GM12878 (cell line): Measurements from ENCODE around the gene TM4SF4. TPM values are rescaled to one million over a fixed set of nuclear protein-coding genes. Genes with fewer than 3 reads are reported as not detected.

Source experiments
- ATAC-seq: fragments of 200-7000 bp; cut with Tn5 transposase; 3 replicates; pipeline ENCODE4 v1.9.1; 2020; ENCODE audit warnings: mild to moderate bottlenecking, moderate library complexity
- BruUV-seq: library from RNA; stranded (reverse); fragments of 400-500 nt; replicated peaks from 2 replicates; lab custom pipeline; 2021; lab: Mats Ljungman, UMichigan
- CTCF ChIA-PET: fragments of 300-600 bp; sonication (Branson Sonifier 250); formaldehyde crosslinking; extraction: SDS; loops from one replicate; lab custom pipeline; 2021; ENCODE audit warnings: inconsistent platforms; lab: Yijun Ruan, JAX
- POLR2A ChIA-PET: fragments of 350-600 bp; formaldehyde crosslinking; extraction: SDS; loops from one replicate; lab custom pipeline; 2021; ENCODE audit warnings: inconsistent platforms; lab: Charles Lee
- RAD21 ChIA-PET: fragments of 300-600 bp; sonication (Branson Sonifier 250); formaldehyde crosslinking; loops from one replicate; lab custom pipeline; 2023; ENCODE audit warnings: antibody characterized with exemption; ENCODE audit not compliant: unreplicated experiment; lab: Charles Lee
- SMC1A ChIA-PET: fragments of 300-600 bp; sonication (Branson Sonifier 250); formaldehyde crosslinking; loops from one replicate; lab custom pipeline; 2023; ENCODE audit not compliant: unreplicated experiment, uncharacterized antibody; lab: Charles Lee
- DNase-seq: peaks from one replicate; pipeline ENCODE4 v3.0.0-alpha.2; 2011; ENCODE audit warnings: low read depth, low spot score
- FAIRE-seq: peaks from 3 replicates; lab custom pipeline; 2011; peaks lifted over from hg19 to GRCh38; lab: Jason Lieb, UNC
- H2AFZ ChIP-seq: 2 replicates; pipeline ENCODE4 v1.6.0; 2011; ENCODE audit warnings: low read depth, low read length, control low read depth; ENCODE audit not compliant: control insufficient read depth
- H3K27ac ChIP-seq: 2 replicates; pipeline ENCODE4 v1.5.1; 2011; ENCODE audit warnings: control low read depth; ENCODE audit not compliant: control insufficient read depth, insufficient read depth
- H3K27me3 ChIP-seq, 2 experiments: replicated peaks in 1 of 2; 2 replicates each; pipeline versions ENCODE4 v1.6.0 to v1.6.1; 2011; ENCODE audit warnings: low read length in 1 of 2; ENCODE audit not compliant: control insufficient read depth in 2 of 2, insufficient read depth in 2 of 2
- H3K36me3 ChIP-seq, 2 experiments: 2 replicates each; pipeline ENCODE4 v1.5.1; 2011; ENCODE audit warnings: low read length in 1 of 2; ENCODE audit not compliant: control insufficient read depth in 2 of 2, insufficient read depth in 2 of 2
- H3K4me1 ChIP-seq: 2 replicates; pipeline ENCODE4 v1.6.1; 2011; ENCODE audit warnings: mild to moderate bottlenecking, low read length, moderate library complexity, mixed read lengths; ENCODE audit not compliant: control insufficient read depth, insufficient read depth
- H3K4me2 ChIP-seq: 2 replicates; pipeline ENCODE4 v1.6.0; 2011; ENCODE audit warnings: control low read depth; ENCODE audit not compliant: control insufficient read depth, insufficient read depth
- H3K4me3 ChIP-seq: fragments of 200-600 bp; sonication (generic); 2 replicates; pipeline ENCODE4 v1.5.1; 2016
- H3K79me2 ChIP-seq: 2 replicates; pipeline ENCODE4 v1.6.0; 2011; ENCODE audit warnings: low read length; ENCODE audit not compliant: control insufficient read depth, insufficient read depth
- H3K9ac ChIP-seq: 2 replicates; pipeline ENCODE4 v1.8.0; 2011; ENCODE audit warnings: low read length, control low read depth, mixed read lengths; ENCODE audit not compliant: control insufficient read depth, insufficient read depth
- H3K9me3 ChIP-seq: replicated peaks from 3 replicates; pipeline ENCODE4 v1.5.1; 2011; ENCODE audit warnings: mild to moderate bottlenecking, low read length; ENCODE audit not compliant: control insufficient read depth, insufficient read depth
- H4K20me1 ChIP-seq: 2 replicates; pipeline ENCODE4 v1.6.0; 2011; ENCODE audit not compliant: control insufficient read depth, insufficient read depth
- IRF5 ChIP-seq: fragments of 450-650 bp; IDR thresholded peaks from 2 replicates; pipeline ENCODE4 v1.6.1; 2017; ENCODE audit warnings: borderline replicate concordance
- MEF2B ChIP-seq: fragments of 450-650 bp; IDR thresholded peaks from 2 replicates; pipeline ENCODE4 v1.6.1; 2018; ENCODE audit warnings: mild to moderate bottlenecking, moderate library complexity; ENCODE audit not compliant: partially characterized antibody, poor library complexity, severe bottlenecking
- MLLT1 ChIP-seq: fragments of 450-650 bp; IDR thresholded peaks from 2 replicates; pipeline ENCODE4 v1.6.1; 2016; ENCODE audit warnings: mild to moderate bottlenecking
- SMAD1 ChIP-seq: fragments of 450-650 bp; IDR thresholded peaks from 2 replicates; pipeline ENCODE4 v1.6.1; 2018; ENCODE audit warnings: mild to moderate bottlenecking, low read depth; ENCODE audit not compliant: partially characterized antibody
- YBX1 ChIP-seq: fragments of 450-650 bp; IDR thresholded peaks from 2 replicates; pipeline ENCODE4 v1.6.1; 2016; ENCODE audit warnings: antibody characterized with exemption
- ZNF274 ChIP-seq: IDR thresholded peaks from one replicate; pipeline ENCODE4 v1.8.0; 2011; ENCODE audit not compliant: insufficient read length, insufficient read depth
- ZNF592 ChIP-seq: fragments of 450-650 bp; IDR thresholded peaks from 2 replicates; pipeline ENCODE4 v1.6.1; 2017; ENCODE audit warnings: mild to moderate bottlenecking, moderate library complexity
- ZNF687 ChIP-seq: fragments of 450-650 bp; IDR thresholded peaks from 2 replicates; pipeline ENCODE4 v1.6.1; 2017; ENCODE audit warnings: mild to moderate bottlenecking, moderate library complexity
- WGBS: methylation state at CpG from one replicate; pipeline ENCODE4 v1.1.6; 2016; ENCODE audit warnings: low lambda C conversion rate; ENCODE audit not compliant: insufficient replicate concordance, insufficient coverage; ENCODE audit errors: missing lambda C conversion rate; 5-methylcytosine and 5-hydroxymethylcytosine counted together
- in situ Hi-C: fragments of 300-500 bp; cut with MboI; formaldehyde crosslinking; loops from 9 replicates; pipeline ENCODE4 v1.14.3; 2018; ENCODE audit warnings: mixed read lengths
- intact Hi-C: fragments of 100-400 bp; cut with micrococcal nuclease; formaldehyde crosslinking; loops from one replicate; pipeline ENCODE4 v1.14.2; 2022; ENCODE audit not compliant: unreplicated experiment
- polyA plus RNA-seq, 11 experiments: library from polyadenylated mRNA; depleted of rRNA in 4 of 11; unstranded in 6 of 11; stranded (reverse) in 5 of 11; fragments of >200 nt; fragmentation: Nextera tagmentation in 4 of 11; fragmentation: Illumina TruSeq in 1 of 11; extraction: Ambion mirVana in 4 of 11; extraction: Trizol in 1 of 11; gene quantifications; 1 replicate in 1 of 11; 2 replicates in 10 of 11; pipeline versions ENCODE4 v1.2.1 to v1.2.3, GENCODE V29; 2011 to 2016; ENCODE audit warnings: inconsistent platforms in 2 of 11, missing spikeins in 2 of 11, low read depth in 1 of 11
- total RNA-seq, 4 experiments: library from RNA; depleted of rRNA in 3 of 4; stranded (reverse); fragments of >200 nt in 3 of 4; fragmentation: Illumina TruSeq in 1 of 4; extraction: Trizol in 1 of 4; gene quantifications; 2 replicates each; pipeline versions ENCODE4 v1.2.1 to v1.2.3, GENCODE V29; 2013 to 2021
- TF ChIP-seq, protein P1 (sequence below): IDR thresholded peaks from 2 replicates; pipeline ENCODE4 v1.6.1; 2012; ENCODE audit warnings: low read depth, low read length, improper control_type of control experiment

Gene TM4SF4
- total and polyA plus RNA-seq, 10 of the 15 experiments (the other 5 are each of a cell fraction or from before 2014, with no cell fraction given): 0.06 to 1.3 TPM; not detected in 8

DNA sequence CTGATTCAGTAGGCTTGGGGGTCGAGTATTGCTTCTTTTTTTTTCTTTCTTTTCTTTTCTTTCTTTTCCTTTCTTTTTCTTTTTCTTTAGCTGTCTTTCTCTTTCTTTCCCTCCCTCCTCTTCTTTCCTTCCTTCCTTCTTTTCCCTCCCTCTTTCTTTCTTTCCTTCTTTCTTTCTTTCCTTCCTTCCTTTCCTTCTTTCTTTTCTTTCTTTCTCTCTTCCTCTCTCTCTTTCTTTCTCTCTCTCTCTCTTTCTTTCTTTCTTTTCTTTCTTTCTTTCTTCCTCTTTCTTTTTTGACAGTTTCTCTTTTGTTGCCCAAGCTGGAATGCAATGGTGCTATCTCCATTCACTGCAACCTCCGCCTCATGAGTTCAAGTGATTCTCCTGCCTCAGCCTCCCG lies 36.0 kb downstream of the TM4SF4 start (continued):
- TF ChIP-seq IRF5: no peak
- TF ChIP-seq, all 136 proteins: peak for 0

- Histone ChIP-seq H3K4me2 (no peak overlapping the region), H3K27ac (no peak overlapping the region), H3K27me3 (no peaks in the 10 kb centered on the region), H4K20me1 (no peaks in the 10 kb centered on the region), H3K4me3 (no peak overlapping the region), H3K79me2 (no peaks in the 10 kb centered on the region), H3K4me1 (no peaks in the 10 kb centered on the region; the same call in 1 of the 2 replicates), H3K36me3 (no peaks in the 10 kb centered on the region), H3K9me3 (no peaks in the 10 kb centered on the region), H3K9ac (no peak overlapping the region), H2AFZ (no peak overlapping the region)
- SMC1A ChIA-PET: interaction anchor here (1.3 to 7.2 kb wide), 6 partner anchors 9 to 297 kb away, joined by 3 to 86 read pairs (median 12); partner anchors contain the start of gene COMMD2
- BruUV-seq: no TSS peak
- RAD21 ChIA-PET: interaction anchor here (3.8 kb wide), 1 partner anchor 260 kb away, joined by 37 read pairs; no protein-coding TSS in a partner anchor
- in situ Hi-C loops (loop anchor here (25.0 kb wide), 1 partner anchor 676 kb away; no protein-coding TSS in a partner anchor), intact Hi-C loops (no loop called here)
- FAIRE-seq (no peak), ATAC-seq (no peak), DNase-seq (no peak)
- CTCF ChIA-PET: interaction anchor here (0.8 to 11.4 kb wide), 10 partner anchors 21 to 782 kb away, joined by 3 to 222 read pairs (median 4); partner anchors contain the start of gene WWTR1
- WGBS: 61% methylated on average over 3 of the region's 3 CpGs
- POLR2A ChIA-PET: interaction anchor here (0.6 kb wide), 1 partner anchor 204 kb away, joined by 3 read pairs; no protein-coding TSS in a partner anchor
- TF ChIP-seq SMAD1 (no peak), MEF2B (no peak), MLLT1 (no peak), ZNF592 (no peak), ZNF687 (no peak), YBX1 (no peak), ZNF274 (no peak)
- TF ChIP-seq, protein P1, sequence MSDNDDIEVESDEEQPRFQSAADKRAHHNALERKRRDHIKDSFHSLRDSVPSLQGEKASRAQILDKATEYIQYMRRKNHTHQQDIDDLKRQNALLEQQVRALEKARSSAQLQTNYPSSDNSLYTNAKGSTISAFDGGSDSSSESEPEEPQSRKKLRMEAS: no peak
Measured at GRCh38 chr3:149511040-149511626, 36.6 kb downstream of the TM4SF4 start.
